Measurements from ENCODE around the gene CKS2. TPM values are rescaled to one million over a fixed set of nuclear protein-coding genes. Genes with fewer than 3 reads are reported as not detected.
A peak's percentile ranks its signal among the peaks of the same experiment; 100 is the strongest.

CKS2 gene
- total RNA-seq, 1 experiment from 2014 or later = 574 TPM

GRCh38 chr9:89311346-89312221 lies 589 bp downstream of the CKS2 start:
- DNase-seq (ENCODE audit: low read depth) = peak; percentile 42

- DNase-seq (ENCODE audit: low read depth) = peak; percentile 48
Observed at GRCh38 chr9:89312222-89312571, 1.2 kb downstream of the CKS2 start.

- DNase-seq (ENCODE audit: low read depth) = peak; percentile 48
Observed at GRCh38 chr9:89313842-89314241, 2.8 kb downstream of the CKS2 start.

GRCh38 chr9:89314955-89315354 lies 4.0 kb downstream of the CKS2 start:
- DNase-seq (ENCODE audit: low read depth) = no peak

- no peak for DNase-seq (ENCODE audit: low read depth)
Observed at GRCh38 chr9:89315482-89315881, 4.5 kb downstream of the CKS2 start.

GRCh38 chr9:89317282-89317681 lies 6.3 kb downstream of the CKS2 start:
- DNase-seq (ENCODE audit: low read depth) = no peak

GRCh38 chr9:89318123-89319014 lies 7.4 kb downstream of the CKS2 start, which contains the start of gene SECISBP2:
TSS of gene SECISBP2 (plus strand) at chr9:89318500. CDS start at chr9:89318577, 77 bp downstream.
- peak; percentile 97 for DNase-seq (ENCODE audit: low read depth)

- DNase-seq (ENCODE audit: low read depth) = peak; percentile 54
Observed at GRCh38 chr9:89319015-89319905, 8.3 kb downstream of the CKS2 start.

GRCh38 chr9:89323390-89323789 lies 12.4 kb downstream of the CKS2 start:
- DNase-seq (ENCODE audit: low read depth) = no peak

GRCh38 chr9:89325733-89326132 lies 14.7 kb downstream of the CKS2 start:
- no peak for DNase-seq (ENCODE audit: low read depth)

GRCh38 chr9:89328064-89328463 lies 17.1 kb downstream of the CKS2 start:
- DNase-seq (ENCODE audit: low read depth) = peak; percentile 61

- DNase-seq (ENCODE audit: low read depth) = no peak
Observed at GRCh38 chr9:89329917-89330316, 18.9 kb downstream of the CKS2 start.

- DNase-seq (ENCODE audit: low read depth) = no peak
Observed at GRCh38 chr9:89330513-89330912, 19.5 kb downstream of the CKS2 start.

GRCh38 chr9:89339807-89340206 lies 28.8 kb downstream of the CKS2 start:
- DNase-seq (ENCODE audit: low read depth) = no peak

- no peak for DNase-seq (ENCODE audit: low read depth)
Observed at GRCh38 chr9:89340332-89340731, 29.3 kb downstream of the CKS2 start.

- no peak for DNase-seq (ENCODE audit: low read depth)
Observed at GRCh38 chr9:89342213-89342612, 31.2 kb downstream of the CKS2 start.

- DNase-seq (ENCODE audit: low read depth) = no peak
Observed at GRCh38 chr9:89342948-89343347, 32.0 kb downstream of the CKS2 start.

GRCh38 chr9:89343812-89344211 lies 32.8 kb downstream of the CKS2 start:
- peak; percentile 52 for DNase-seq (ENCODE audit: low read depth)

GRCh38 chr9:89345476-89345875 lies 34.5 kb downstream of the CKS2 start:
- no peak for DNase-seq (ENCODE audit: low read depth)

GRCh38 chr9:89346696-89347095 lies 35.7 kb downstream of the CKS2 start:
- no peak for DNase-seq (ENCODE audit: low read depth)

GRCh38 chr9:89347651-89348050 lies 36.7 kb downstream of the CKS2 start:
- no peak for DNase-seq (ENCODE audit: low read depth)

- no peak for DNase-seq (ENCODE audit: low read depth)
Observed at GRCh38 chr9:89349607-89350006, 38.6 kb downstream of the CKS2 start.
